ENCODE data around the gene NRP1. TPM values are rescaled to one million over a fixed set of nuclear protein-coding genes. Genes with fewer than 3 reads are reported as not detected.

NRP1 gene
- total RNA-seq, 6 experiments from 2014 or later = 14.7 to 61.7 (median 29.5) TPM

- peaks cover 0 to 24% (median 10%) of the 10 kb centered on the region in 4 donors for H3K36me3 ChIP-seq
- H3K4me3 ChIP-seq = no peak overlapping the region
- TF ChIP-seq, protein P1, sequence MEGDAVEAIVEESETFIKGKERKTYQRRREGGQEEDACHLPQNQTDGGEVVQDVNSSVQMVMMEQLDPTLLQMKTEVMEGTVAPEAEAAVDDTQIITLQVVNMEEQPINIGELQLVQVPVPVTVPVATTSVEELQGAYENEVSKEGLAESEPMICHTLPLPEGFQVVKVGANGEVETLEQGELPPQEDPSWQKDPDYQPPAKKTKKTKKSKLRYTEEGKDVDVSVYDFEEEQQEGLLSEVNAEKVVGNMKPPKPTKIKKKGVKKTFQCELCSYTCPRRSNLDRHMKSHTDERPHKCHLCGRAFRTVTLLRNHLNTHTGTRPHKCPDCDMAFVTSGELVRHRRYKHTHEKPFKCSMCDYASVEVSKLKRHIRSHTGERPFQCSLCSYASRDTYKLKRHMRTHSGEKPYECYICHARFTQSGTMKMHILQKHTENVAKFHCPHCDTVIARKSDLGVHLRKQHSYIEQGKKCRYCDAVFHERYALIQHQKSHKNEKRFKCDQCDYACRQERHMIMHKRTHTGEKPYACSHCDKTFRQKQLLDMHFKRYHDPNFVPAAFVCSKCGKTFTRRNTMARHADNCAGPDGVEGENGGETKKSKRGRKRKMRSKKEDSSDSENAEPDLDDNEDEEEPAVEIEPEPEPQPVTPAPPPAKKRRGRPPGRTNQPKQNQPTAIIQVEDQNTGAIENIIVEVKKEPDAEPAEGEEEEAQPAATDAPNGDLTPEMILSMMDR (IDR thresholded peaks at IDR 0.05) = no peak
- TF ChIP-seq POLR2A (IDR thresholded peaks at IDR 0.05) = no peak
- intact Hi-C loops (cut with DNase I) = no loop called here
- no peak for DNase-seq
- 86% methylated on average over 5 of the region's 5 CpGs for WGBS (ENCODE audit: insufficient coverage, low coverage, low lambda C conversion rate, missing lambda C conversion rate)
- no peak for ATAC-seq
- H3K27me3 ChIP-seq = no peaks in the 10 kb centered on the region
- no peaks in the 10 kb centered on the region for H3K9me3 ChIP-seq
- H3K27ac ChIP-seq = peak overlapping the region in 1 of 3 donors; percentile 5
- no peaks in the 10 kb centered on the region for H3K4me1 ChIP-seq
These were observed 117.6 kb downstream of the NRP1 start for GRCh38 chr10:33216661-33217427.

DNA sequence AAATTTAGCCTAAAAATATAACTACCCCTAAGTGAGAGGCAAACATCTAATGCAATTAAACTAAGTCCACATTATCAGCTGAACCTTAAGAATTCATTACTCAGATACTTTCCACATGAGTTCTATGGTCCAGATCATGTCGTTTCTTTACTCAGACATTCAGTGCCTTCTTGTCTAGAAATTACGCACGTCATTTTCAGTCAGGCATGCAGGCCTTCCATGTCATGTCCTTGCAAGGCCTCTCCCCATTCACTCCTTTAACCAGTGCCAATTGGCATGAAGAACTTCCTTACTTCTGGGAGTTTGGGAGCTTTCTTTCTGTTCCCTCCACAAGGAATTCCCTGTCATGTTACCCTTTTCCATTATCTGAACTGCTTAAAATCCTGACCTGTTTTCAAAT, 118.8 kb downstream of the NRP1 start:
- no peaks in the 10 kb centered on the region for H3K9me3 ChIP-seq
- ATAC-seq = peak in 2 of 4 donors; percentile 20 to 52

GRCh38 chr10:33215154-33215553, 119.3 kb downstream of the NRP1 start:
- Histone ChIP-seq H3K27ac (no peak overlapping the region), H3K4me1 (no peaks in the 10 kb centered on the region), H3K36me3 (peaks cover 0 to 16% (median 8%) of the 10 kb centered on the region in 4 donors), H3K9me3 (no peaks in the 10 kb centered on the region), H3K27me3 (no peaks in the 10 kb centered on the region), H3K4me3 (no peak overlapping the region)
- ATAC-seq (no peak), DNase-seq (no peak)
- TF ChIP-seq, protein P1 (IDR thresholded peaks at IDR 0.05) = no peak
- no peak for TF ChIP-seq POLR2A (IDR thresholded peaks at IDR 0.05)
- 39% methylated on average over 2 of the region's 2 CpGs for WGBS (ENCODE audit: insufficient coverage, low coverage, low lambda C conversion rate, missing lambda C conversion rate)
- intact Hi-C loops (cut with DNase I) = no loop called here

More for the DNA sequence above, 118.8 kb downstream of the NRP1 start:
- H3K27me3 ChIP-seq = no peaks in the 10 kb centered on the region
- H3K4me1 ChIP-seq = no peaks in the 10 kb centered on the region
- H3K27ac ChIP-seq = no peak overlapping the region
- DNase-seq = no peak
- intact Hi-C loops (cut with DNase I) = no loop called here
- 77% methylated on average over 3 of the region's 3 CpGs for WGBS (ENCODE audit: insufficient coverage, low coverage, low lambda C conversion rate, missing lambda C conversion rate)
- peaks cover 0 to 16% (median 8%) of the 10 kb centered on the region in 4 donors for H3K36me3 ChIP-seq
- TF ChIP-seq POLR2A (IDR thresholded peaks at IDR 0.05) = no peak
- TF ChIP-seq, protein P1 (IDR thresholded peaks at IDR 0.05) = no peak
- no peak overlapping the region for H3K4me3 ChIP-seq

- DNase-seq (no peak), ATAC-seq (no peak)
- WGBS (ENCODE audit: insufficient coverage, low coverage, low lambda C conversion rate, missing lambda C conversion rate) = 61% methylated on average over 4 of the region's 4 CpGs
- Histone ChIP-seq H3K9me3 (no peaks in the 10 kb centered on the region), H3K4me1 (no peaks in the 10 kb centered on the region), H3K36me3 (peaks cover 0 to 16% (median 8%) of the 10 kb centered on the region in 4 donors), H3K4me3 (no peak overlapping the region), H3K27me3 (no peaks in the 10 kb centered on the region), H3K27ac (no peak overlapping the region)
- TF ChIP-seq, protein P1 (IDR thresholded peaks at IDR 0.05) = no peak
- TF ChIP-seq POLR2A (IDR thresholded peaks at IDR 0.05) = no peak
- intact Hi-C loops (cut with DNase I) = no loop called here
These were observed 120.3 kb downstream of the NRP1 start for GRCh38 chr10:33214174-33214573.
